ENCODE measurements around the gene ADARB1.

ADARB1 gene

DNA sequence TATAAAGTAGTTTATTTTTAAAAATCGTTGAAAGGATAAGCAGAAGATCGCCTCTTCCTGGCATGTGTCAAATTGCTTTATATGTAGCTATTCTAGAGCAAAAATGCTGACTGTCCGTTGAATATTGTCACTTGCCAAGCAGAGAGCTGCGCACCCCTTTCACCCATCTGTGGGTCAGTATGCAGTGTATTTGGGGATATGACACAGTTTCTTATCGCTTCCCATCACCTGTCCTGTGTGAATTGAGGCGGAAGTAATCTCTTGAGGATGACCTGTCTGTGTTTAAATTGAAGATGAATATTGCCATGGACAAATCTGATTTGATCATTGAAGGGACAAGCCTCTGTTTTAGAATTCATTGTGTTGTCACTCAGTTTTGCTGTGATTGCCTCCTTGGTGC is 161.1 kb downstream of the ADARB1 start:
- DNase-seq, result peak; percentile 35

- DNase-seq, result peak; percentile 71
Measured at GRCh38 chr21:45236481-45236880, 162.1 kb downstream of the ADARB1 start.

GRCh38 chr21:45237401-45237800 is 163.0 kb downstream of the ADARB1 start:
- no peak for DNase-seq

DNA sequence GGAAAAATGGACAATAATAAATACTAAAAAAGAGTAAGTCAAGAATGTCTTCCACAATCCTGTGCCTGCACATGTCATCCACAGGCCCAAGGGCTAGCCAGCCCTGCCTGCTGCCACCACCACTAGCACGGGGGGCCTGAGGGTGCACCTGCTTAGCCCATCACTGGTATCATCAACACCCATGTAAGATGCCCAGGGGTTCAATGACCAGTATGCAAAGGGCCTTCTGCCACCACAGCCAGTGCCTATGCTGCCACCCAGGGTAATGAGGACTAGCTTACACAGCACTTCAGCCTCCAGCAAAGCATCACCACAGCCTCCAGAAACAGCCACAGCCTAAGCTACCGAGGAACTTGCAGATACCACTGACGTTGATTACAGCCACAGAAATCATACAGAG is 167.0 kb downstream of the ADARB1 start:
- DNase-seq, result no peak

- no peak for DNase-seq
Measured at GRCh38 chr21:45243603-45244002, 169.2 kb downstream of the ADARB1 start.

DNA sequence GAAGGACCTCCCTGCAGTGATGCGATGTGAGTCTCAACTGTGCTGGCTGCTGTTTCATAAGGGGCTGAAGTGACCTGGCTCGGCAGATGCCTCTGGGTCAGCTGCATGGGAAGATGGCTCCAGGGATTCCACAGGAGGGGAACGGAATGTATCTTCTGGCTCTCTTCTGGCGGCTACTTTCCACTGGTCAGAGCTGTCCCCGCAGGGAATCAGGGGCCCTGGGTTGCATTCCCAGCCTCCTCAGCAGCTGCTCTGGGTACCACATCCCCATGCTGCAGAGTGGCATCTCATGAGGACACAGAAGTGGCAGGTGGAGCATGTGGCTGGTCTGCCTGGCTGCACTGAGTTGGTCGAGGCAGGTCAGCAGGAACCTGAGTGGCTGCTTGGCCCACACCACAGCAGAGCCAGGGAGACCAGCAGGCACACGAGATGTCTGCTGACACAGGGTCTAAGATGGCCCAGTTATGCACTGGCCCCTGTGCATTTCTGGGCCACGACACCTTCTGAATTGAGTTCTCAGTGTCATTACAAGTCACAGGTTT is 170.5 kb downstream of the ADARB1 start:
- DNase-seq, result no peak

DNA sequence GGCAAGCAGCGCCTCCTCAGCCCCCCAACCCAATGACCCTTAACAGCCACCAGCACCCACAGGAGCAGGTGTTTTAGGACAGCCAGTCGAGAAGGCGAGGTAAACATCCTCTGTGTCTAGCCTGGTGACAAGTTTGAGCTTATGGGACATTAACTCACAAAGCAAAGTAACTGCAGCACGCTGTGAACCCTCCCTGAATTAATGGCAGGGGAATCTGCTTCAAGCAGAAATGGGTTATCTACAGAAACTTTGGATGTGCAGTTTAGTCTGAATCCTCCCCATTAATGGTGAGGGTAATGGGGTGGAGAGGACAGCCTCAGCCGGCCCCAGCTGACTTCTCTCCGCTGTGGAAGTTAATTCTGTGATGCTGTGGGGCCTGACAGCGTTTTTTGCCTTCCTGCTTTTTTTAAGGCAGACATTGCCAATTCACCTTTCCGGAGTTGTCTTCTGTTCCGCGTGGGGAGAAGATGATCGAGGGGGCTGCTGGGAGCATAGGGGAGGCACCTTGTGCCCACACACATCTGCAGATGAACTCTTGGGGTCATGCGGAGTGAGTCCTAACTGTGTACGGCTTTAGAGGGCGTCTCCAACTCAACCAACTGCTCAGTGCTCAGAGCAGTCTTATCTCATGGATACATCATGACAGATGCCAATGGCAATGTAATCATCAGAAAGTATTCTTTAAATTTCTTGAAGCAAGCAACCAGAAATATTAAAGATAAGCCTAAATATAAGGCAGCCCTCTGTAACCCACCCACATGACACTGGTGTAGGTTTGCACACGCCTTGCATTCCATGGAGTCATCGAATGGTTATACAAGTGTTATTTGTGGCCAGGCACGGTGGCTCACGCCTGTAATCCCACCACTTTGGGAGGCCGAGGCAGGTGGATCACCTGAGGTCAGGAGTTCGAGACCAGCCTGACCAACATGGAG is 172.3 kb downstream of the ADARB1 start:
- DNase-seq, result no peak

DNA sequence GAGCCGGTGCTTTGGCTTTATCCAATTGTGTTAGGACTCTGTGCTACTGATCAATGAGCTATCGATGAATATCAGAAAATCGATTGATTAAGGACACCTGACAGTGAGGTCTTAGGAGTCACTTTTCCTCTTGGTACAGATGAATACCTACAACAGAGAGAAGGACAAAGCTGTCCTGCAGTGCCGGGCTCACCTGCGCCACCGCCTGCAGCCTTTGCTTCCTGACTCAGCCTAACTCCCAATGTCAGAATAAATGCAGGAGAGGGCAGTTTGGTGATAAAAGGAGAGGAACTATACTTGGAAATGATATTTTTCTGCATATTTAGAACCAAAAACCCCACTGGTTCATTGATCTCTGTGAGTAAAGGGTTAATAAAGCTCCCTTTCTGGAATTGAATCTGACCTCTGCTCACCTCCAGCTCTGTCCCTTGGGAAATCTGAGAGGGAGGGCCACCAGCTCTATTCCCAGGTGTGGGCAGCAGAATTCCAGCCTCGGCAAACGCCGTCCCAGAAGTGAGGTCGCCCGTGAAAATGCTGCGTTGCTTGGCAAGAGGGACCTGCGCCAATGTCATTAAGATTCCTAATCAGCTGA is 174.0 kb downstream of the ADARB1 start:
- DNase-seq, result no peak

GRCh38 chr21:45248893-45249381 is 174.6 kb downstream of the ADARB1 start:
- DNase-seq, result peak; percentile 24

- DNase-seq, result no peak
Measured at GRCh38 chr21:45249626-45250025, 175.2 kb downstream of the ADARB1 start.

GRCh38 chr21:45250272-45250671 is 175.9 kb downstream of the ADARB1 start:
- no peak for DNase-seq

- no peak for DNase-seq
Measured at GRCh38 chr21:45250914-45251634, 176.7 kb downstream of the ADARB1 start.

- no peak for DNase-seq
Measured at GRCh38 chr21:45251635-45252447, 177.5 kb downstream of the ADARB1 start.

DNA sequence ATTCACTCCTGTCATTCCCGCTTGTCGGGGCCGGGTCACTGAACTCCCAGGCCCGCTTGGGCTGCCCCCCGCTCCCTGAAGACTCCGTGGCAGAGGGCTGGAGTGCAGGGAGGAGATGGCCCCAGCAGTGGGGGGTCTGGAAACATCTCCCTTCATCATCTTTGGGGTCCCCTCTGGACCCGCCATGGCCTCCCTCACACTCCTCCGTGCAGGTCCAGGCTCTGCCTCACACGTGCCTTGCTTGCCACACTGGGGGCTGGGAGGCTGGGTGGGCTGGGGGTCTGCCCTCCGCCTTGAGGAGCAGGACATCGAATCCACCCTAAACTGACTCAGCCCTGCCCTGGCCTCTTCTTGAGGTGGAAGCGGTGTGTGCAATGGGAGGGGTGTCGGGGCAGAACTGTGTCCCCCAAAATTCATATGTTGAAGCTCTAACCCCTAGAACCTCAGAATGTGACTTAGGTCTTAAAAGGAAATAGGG is 178.1 kb downstream of the ADARB1 start:
- no peak for DNase-seq

GRCh38 chr21:45253180-45253579 is 178.8 kb downstream of the ADARB1 start:
- no peak for DNase-seq

DNA sequence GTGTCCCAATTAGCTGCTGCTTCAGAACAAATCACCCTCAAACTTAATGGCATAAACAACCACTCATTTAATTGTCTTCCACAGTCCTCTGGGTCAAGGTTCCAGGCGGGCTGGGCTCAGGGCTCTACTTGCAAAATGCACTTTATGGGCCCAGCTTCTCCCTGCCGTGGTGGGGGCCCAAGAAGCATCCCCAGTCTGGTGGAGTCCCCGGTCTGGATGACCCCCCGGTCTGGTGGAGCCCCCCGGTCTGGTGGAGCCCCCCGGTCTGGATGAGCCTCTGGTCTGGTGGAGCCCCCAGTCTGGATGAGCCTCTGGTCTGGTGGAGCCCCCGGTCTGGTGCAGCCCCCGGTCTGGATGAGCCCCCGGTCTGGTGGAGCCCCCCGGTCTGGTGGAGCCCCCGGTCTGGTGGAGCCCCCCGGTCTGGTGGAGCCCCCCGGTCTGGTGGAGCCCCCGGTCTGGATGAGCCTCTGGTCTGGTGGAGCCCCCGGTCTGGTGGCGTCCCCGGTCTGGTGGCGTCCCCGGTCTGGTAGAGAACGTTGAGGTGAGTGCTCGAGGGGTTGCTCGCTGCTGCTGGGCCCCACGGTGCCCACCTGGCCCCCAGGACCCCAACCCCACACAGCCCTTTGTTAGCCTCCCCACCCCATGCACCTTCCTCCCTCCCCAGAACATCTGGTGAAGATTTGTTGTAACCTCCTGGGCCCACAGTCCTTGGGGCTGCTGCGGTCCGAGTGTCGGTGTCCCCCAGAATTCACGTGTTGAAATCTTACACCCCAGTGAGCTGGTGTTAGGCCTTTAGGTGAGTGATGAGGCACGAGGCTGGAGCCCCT is 179.5 kb downstream of the ADARB1 start:
- DNase-seq, result no peak

- no peak for DNase-seq
Measured at GRCh38 chr21:45254460-45254930, 180.1 kb downstream of the ADARB1 start.

DNA sequence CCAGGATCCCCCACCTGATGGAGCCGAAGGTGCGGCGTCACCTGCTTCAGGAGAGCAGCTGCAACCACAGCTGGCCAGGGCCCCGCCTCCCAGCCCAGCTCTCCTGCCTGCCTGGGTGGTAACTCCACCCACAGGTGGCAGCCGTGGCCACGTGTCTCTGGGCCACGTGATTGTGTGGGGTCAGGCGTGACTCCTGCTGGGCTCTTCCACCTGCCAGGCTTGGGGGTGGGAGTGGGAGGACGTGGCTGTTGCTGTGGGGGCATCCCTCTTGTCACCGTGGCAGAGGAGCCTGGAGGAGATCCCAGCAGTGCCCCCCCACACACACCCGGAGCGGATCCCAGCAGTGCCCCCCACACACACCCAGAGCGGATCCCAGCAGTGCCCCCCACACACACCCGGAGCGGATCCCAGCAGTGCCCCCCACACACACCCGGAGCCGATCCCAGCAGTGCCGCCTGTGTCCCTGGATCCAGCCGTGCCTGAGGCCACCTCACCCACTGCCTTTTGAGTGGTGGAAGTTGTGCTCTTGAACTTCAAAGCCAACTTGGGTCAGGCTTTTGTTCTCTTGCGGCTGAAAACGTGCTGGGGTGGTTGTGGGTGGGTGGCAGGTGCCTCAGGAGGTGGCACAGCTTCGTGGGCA is 181.1 kb downstream of the ADARB1 start:
- no peak for DNase-seq

DNA sequence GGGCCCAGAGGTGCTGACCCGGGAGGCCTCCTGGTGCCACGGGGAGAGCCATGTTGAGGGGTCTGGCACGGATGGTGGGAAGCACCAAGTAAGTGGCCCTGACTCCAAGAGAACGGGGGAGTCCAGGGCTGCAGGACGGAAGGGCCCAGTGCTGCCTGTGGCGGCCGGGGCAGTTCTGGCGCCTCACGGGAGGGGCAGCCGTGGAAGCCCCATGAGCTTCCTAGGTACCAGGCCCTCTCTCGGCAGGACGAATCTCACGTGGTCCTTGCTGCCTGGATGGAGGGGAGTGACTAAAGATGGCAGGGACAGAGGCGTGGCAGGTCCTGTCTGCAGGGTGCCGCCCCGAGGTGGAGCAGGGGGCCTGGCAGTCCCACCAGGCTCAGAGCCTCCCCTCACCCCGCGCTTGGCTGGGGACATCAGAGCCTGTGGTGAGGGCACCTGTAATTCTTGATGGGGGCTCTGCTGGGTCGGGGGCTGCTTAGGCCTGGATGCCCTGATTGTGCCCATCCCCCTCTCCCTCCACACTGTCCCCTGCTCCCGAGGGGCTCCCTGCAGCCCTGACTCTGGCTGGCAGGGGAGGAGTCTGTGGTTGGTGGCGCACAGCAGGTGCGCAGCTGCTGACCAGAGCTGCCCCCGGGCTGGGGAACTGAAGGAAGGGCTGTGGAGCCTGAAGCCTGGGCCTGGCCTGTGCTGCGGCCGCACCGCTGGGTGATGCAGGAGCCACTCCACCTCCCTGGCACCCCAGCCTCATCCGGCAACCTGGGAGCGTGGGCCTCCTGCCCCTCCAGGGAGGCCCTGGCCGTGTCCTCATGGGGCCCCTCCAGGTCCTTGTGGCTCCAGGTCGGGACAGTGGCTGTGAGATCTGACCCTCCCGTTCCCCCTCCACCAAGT is 181.9 kb downstream of the ADARB1 start:
- peak; percentile 72 for DNase-seq

Data from OCI-M1 (cell line).